ENCODE results near the gene CDK6.

Gene CDK6

GRCh38 chr7:92848441-92848840 lies 12.1 kb upstream of the CDK6 start:
- DNase-seq (ENCODE audit: low read depth): no peak
- H3K4me3 ChIP-seq (ENCODE audit: low read length): no peak overlapping the region
- no peak for TF ChIP-seq CTCF (conservative IDR thresholded peaks at IDR 0.05; ENCODE audit: low read depth, low read length)

- TF ChIP-seq CTCF (conservative IDR thresholded peaks at IDR 0.05; ENCODE audit: low read depth, low read length): no peak
- H3K4me3 ChIP-seq (ENCODE audit: low read length): no peak overlapping the region
Observed at GRCh38 chr7:92847305-92847704, 10.9 kb upstream of the CDK6 start.

GRCh38 chr7:92845736-92846135 lies 9.4 kb upstream of the CDK6 start:
- H3K4me3 ChIP-seq (ENCODE audit: low read length): no peak overlapping the region
- no peak for DNase-seq (ENCODE audit: low read depth)
- no peak for TF ChIP-seq CTCF (conservative IDR thresholded peaks at IDR 0.05; ENCODE audit: low read depth, low read length)

More at GRCh38 chr7:92847305-92847704, 10.9 kb upstream of the CDK6 start:
- DNase-seq (ENCODE audit: low read depth): no peak

GRCh38 chr7:92843781-92844180 lies 7.4 kb upstream of the CDK6 start:
- H3K4me3 ChIP-seq (ENCODE audit: low read length): no peak overlapping the region
- no peak for DNase-seq (ENCODE audit: low read depth)
- no peak for TF ChIP-seq CTCF (conservative IDR thresholded peaks at IDR 0.05; ENCODE audit: low read depth, low read length)

GRCh38 chr7:92843034-92843760 lies 6.8 kb upstream of the CDK6 start:
- DNase-seq (ENCODE audit: low read depth): no peak
- no peak for TF ChIP-seq CTCF (conservative IDR thresholded peaks at IDR 0.05; ENCODE audit: low read depth, low read length)
- no peak overlapping the region for H3K4me3 ChIP-seq (ENCODE audit: low read length)

GRCh38 chr7:92841192-92841591 lies 4.8 kb upstream of the CDK6 start:
- H3K4me3 ChIP-seq (ENCODE audit: low read length): no peak overlapping the region
- TF ChIP-seq CTCF (conservative IDR thresholded peaks at IDR 0.05; ENCODE audit: low read depth, low read length): no peak
- no peak for DNase-seq (ENCODE audit: low read depth)

GRCh38 chr7:92840316-92840715 lies 3.9 kb upstream of the CDK6 start:
- H3K4me3 ChIP-seq (ENCODE audit: low read length): no peak overlapping the region
- no peak for TF ChIP-seq CTCF (conservative IDR thresholded peaks at IDR 0.05; ENCODE audit: low read depth, low read length)
- no peak for DNase-seq (ENCODE audit: low read depth)

Data from retinal pigment epithelial cell (primary cell).